Daoy (cell line): ENCODE measurements around the gene SURF2. TPM values are rescaled to one million over a fixed set of nuclear protein-coding genes. Genes with fewer than 3 reads are reported as not detected.
"Not testable (repeated sequence)": the region's sequence is repeated elsewhere in the genome, so short reads cannot be mapped to it uniquely, and the experiment has no call there.

Source experiments
- DNase-seq: peaks from one replicate; pipeline ENCODE4 v3.0.0-alpha.2; 2015; ENCODE audit warnings: low read depth
- total RNA-seq: library from RNA; depleted of rRNA; stranded (reverse); fragments of >200 nt; shearing (Covaris generic); gene quantifications from 2 replicates; pipeline ENCODE4 v1.2.3, GENCODE V29; 2014

SURF2 gene
- total RNA-seq, 1 experiment from 2014 or later: 82.3 TPM

DNA sequence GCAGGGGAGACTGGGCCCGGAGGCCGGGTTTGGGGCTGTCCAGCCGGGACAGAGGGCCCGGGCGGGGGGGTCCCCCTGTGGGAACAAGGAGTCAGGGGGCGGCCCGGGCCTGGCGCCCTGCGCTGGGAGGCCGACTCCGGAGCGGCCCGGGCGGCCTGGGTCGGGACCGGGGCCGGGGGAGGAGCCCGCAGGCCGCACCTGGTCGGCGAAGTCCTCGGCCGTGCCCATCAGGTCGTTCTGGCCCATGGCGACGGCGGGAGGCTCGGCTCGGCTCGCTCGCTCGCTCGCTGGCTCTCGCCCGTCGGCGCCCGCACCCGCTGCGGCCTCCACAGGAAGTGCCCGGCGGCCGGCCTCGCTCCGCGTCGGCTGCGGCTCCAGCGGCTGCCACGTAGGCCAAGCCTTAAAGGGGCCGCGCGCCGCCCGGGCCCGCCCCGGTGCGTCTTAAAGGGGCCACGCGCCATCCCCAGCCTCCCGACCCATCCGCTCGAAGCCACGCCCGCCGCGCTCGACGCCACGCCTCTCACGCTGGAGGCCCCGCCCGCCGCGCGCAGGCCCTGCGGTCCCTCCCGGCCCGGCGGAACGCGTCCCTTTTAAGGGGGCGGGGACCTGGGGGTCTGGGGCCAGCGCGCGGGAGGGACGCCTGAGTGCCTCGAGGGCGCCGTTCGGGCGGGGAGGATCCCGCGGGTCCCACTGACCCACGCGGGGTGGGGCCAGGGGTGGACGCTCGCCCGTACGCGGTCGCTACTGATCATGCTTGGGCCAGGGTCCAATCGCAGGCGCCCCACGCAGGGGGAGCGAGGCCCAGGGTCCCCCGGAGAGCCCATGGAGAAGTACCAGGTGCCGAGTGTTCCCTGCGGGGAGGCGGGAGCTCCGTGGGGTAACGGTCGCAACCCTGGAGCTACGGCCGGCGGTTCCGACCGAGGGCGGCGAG is 19.6 kb downstream of the SURF2 start, which contains the start of the genes STKLD1 and SURF4:
Gene STKLD1, plus strand, starts transcription at position 643 of the 931 bp plus-strand sequence. Its CDS starts 108 bp downstream, at position 751.
Gene SURF4, minus strand, starts transcription at position 337 of the 931 bp plus-strand sequence. Its CDS starts 91 bp downstream, at position 246.
- peak; percentile 99 for DNase-seq

DNA sequence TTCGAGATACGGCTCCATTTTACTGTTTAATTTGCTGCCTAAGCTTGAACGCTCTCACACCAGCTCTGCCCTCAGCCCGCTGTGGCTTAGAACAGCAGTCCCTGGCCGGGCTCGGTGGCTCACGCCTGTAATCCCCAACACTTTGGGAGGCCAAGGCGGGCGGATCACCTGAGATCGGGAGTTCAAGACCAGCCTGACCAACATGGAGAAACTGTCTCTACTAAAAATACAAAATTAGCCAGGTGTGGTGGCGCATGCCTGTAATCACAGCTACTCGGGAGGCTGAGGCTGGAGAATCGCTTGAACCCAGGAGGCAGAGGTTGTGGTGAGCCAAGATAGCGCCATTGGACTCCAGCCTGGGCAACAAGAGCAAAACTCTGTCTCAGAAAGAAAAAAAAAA is 20.9 kb downstream of the SURF2 start:
- not testable (repeated sequence) for DNase-seq

DNA sequence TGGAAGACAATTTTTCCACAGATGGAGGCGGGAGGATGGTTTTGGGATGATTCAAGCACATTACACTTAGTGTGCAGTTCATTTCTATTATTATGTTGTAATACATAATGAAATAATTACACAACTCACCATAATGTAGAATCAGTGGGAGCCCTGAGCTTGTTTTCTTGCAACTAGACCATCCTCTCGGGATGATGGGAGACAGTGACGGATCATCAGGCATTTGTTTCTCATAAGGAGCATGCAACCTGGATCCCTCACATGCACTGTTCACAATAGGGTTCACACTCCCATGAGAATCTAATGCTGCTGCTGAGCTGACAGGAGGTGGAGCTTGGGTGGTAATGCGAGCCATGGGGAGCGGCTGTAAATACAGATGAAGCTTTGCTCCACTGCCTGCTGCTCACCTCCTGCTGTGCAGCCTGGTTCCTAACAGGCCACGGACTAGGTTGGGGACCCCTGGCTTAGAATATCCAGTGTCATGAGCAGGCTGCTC is 21.4 kb downstream of the SURF2 start:
- DNase-seq: peak; percentile 39

DNA sequence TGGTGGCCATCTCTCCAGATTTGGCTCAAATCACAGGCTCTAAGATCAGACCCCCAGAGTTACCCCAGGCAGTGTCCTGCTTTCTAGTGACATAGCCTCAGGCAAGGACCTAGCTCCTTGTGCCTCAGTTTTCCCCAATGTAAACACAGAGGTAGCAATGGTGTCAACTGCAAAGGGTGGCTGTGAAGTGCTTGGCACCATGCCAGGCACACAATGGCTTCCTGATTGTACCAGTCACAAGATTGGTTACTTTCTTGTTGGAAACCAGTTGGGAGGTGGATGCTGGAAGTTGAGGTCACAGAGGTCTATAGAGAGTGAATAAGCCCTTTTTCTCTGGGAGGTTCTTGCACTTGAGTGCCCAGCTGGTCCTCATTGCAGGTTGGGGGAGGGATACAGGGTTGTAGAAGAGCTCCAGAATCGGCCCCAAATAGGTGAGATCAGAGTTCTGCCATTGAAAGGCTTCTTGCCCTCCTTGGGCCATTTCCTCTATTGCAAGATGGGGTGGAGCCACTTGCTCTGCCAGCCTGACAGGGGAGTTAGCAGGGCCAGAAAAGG is 22.1 kb downstream of the SURF2 start:
- DNase-seq: no peak

DNA sequence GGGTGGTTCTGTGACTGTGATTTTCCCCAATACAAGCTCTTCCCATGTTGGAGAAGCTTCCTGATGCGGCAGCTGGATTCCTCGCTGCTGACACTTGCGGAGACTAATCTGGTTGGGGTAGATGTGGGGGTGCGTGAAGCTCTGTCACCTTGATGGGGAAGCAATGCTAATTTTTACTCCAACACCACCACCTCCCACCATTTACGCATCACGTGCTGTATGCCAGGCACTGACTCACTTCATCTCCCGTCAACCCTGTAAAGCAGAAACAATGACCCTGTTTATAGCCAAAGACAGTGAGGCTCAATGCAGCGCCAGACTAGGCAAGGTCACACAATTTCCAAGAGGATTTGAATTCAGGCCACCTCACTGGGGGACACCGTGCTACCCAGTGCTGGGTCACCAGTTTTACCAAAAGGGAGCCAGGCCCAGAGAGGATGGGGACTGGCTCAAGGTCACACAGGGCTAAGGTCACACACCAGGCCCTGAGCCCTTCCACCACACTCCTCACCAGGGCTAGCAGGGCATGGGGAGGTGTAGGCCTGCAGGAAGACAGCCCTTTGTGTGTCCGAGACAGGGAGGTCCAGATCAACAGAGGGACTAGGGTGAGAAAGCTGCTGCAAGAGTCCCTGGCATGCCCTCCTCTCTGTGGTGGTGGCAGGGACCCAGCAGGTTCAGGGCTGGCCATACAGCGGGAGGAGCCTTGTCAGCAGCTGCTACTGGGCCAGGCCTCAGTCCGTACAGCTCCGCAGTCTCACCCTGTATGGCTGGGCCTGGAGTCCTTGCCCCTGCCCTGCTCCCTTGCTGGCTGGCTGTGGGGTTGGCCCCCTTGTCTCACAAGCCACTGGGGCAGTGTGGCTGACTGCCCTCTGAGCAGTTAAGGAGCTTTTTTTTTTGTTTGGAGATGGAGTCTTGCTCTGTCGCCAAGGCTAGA is 23.1 kb downstream of the SURF2 start:
- no peak for DNase-seq

DNA sequence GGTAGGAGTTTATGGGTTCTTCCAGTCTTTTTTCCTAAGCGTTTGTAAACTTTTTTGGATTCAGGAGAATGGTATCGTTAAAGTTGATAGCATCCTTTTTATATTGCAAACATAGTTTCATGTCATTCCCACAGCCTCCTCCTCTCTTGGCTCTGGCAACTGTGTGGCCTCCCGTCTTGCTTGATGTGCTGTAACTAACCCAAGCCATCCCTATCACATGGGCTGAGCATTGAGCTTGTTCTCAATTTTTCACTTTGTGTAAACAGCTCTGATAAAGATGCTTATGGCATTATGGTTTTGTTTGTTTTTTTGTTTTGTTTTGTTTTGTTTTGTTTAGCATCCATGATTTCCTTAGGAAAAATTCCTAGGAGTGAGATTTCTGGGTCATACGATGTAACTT is 24.4 kb downstream of the SURF2 start:
- DNase-seq: no peak

DNA sequence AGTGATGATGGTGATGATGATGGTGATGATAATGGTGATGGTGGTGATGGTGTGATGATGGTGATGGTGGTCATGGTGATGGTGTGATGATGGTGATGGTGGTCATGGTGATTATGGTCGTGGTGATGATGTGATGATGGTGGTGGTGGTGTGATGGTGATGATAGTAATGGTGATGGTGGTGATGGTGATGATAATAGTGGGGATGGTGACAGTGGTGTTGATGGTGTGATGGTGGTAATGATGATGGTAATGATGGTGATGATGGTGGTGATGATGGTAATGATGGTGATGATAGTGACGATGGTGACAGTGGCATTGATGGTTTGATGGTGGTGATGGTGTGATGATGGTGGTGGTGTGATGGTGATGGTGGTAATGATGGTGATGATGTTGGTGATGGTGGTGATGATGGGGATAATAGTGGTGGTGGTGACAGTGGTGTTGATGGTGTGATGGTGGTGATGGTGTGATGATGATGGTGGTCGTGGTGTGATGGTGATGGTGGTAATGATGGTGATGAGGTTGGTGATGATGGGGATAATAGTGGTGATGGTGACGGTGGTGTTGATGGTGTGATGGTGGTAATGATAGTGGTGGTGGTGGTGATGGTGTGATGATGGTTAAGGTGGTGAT is 26.3 kb downstream of the SURF2 start:
- DNase-seq: no peak

DNA sequence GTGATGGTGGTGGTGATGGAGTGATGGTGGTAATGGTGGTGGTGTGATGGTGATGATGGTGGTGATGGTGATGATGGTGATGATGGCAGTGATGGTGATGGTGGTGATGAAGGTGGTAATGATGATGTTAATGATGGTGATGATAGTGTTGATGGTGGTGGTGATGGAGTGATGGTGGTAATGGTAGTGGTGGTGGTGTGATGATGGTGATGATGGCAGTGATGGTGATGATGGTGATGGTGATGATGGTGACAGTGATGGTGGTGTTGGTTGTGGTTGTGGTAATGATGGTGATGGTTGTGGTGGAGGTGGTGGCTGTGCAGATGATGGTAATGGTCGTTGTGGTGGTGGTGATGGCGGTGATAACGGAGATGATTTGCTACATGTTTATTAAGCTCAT is 27.1 kb downstream of the SURF2 start:
- no peak for DNase-seq

DNA sequence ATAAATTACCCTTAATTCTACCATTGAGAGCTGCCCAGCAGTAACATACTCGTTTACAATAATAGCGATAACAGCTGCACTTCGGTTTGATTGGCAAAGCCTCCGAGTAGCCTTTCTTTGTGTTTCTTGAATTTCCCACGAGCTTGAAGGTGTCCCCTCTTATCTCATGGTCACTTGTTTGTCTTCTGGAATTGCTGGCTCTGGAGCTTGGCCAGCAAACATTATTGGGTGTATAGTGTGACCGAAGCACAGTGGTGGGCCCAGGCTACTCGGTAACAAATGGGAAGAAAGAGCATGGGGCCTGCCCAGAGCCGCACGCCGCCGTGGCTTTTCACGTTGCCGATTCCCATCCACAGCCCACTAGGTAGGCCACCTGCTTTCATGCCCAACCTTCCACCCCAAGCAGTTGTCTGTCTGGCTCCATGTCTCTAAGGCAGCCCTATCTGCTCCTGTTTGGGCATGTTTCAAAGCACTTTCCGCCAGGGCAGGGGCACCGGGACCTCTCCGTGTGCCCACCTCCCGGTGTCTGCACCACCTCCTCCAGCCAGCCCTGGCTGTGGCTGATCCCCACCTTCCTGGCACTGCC is 28.5 kb downstream of the SURF2 start:
- no peak for DNase-seq

DNA sequence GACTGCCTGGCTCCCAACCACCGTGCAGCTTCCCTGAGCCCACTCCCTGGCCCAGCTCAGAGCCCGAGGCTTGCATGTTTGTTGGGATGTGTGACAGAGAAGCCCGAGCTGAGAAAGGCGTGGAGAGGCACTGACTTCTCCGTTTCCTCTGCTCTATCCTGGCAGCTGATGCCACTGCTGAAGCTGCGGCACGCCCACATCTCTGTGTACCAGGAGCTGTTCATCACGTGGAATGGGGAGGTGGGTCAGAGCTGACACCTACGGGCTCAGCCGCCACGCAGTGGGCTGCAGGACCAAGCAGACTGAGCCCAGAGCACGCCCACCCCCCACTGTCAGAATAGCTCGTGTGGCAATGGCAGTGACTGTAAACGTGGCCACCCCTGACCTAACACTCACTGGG is 29.1 kb downstream of the SURF2 start:
- DNase-seq: no peak

DNA sequence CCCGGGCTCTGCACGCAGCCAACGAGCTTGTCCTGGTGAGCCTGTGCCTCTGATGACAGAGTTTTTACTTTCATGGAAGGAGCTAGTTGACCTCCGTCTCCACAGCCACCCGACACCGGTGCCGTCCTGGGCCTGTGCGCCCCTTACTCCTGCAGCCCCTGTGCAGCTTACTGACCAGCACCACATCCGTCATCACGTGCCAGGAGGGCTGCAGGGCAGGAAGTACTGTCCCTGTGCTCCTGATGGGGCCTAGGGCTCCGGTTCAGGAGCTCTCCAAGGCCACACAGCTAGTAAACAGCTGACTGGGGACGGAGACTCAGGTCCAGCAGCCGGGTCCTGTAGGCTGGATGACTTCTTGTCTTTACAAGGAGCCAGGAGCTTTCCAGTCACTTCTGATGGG is 30.0 kb downstream of the SURF2 start:
- DNase-seq: no peak

DNA sequence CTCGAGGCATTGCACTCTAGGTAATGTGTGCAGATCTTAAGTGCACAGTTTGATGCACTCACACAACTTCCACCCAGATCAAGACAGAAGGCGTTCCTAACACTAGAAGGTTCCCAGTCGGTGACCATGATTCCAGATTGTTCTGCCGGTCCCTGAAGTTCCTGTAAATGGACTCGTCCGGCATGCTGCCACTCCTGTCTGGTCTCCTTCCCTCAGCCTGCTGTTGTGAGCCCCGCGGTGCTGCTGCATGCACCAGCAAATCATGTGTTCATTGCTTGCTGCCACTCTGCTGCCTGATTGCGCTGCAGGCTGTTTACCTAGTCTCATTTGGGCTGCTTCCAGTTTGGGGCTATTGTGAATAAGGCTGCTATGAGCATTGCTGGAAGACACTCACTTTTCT is 31.3 kb downstream of the SURF2 start:
- DNase-seq: no peak

DNA sequence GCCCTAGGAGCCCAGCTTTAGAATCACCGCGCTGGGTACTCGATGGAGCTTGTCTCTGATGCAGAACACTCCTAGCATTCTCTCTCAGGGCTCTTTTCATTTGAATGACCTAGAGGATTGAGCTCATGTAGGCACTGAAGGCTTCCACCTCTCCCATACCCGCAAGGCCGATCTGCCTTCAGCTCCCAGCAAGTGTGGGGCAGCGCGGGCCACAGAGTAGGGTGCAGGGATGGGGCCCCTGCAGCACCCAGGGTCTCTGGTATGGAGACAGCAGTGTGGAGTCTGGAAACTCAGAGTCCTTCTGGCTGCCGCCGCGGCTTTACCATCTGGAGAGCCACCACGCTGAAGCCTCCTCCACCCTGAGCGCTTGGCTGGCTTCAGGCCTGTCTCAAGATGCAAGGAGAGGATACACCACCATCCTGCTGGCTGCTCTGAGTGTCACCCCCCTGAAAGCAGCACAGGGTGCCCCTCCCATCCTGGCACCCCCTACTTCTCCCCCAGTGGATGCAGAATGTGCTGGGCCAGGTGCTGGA is 32.7 kb downstream of the SURF2 start:
- no peak for DNase-seq

DNA sequence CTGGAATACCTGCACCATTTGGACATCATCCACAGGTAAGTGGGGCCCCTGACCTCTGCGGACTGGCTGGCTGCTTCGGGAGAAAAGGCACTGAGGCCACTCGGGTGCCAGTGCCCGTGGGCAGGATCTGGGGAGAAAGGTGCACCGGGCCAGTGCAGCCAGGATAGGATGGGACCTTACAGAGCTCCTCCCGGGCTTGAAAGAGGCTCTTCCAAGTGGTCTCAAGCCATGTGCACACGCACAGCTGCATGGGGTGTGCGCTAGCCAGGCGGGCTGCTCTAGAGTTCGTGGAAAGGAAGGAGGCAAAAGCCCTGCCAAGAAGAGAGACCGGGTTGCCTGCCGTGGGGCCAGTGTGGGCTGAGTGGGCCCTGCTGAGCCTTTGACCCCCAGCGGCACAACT is 33.2 kb downstream of the SURF2 start:
- DNase-seq: no peak

DNA sequence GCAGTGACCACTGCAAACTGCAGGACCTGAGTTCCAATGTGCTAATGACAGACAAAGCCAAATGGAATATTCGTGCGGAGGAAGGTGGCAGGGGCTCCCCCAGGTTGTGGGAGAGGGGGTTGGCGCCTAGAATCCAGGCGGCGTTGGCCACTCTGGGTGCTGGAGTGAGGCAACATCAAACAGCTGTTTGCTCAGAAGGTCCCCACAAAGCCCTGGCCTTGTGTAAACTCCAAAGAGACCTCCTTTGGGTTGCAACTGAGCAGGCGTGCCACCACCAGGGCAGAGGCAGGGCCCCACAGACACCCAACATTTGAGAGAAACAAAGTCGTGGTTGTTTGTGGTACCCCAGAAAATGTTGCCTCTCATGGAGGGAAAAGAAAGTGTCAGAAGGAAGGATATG is 34.4 kb downstream of the SURF2 start:
- no peak for DNase-seq

DNA sequence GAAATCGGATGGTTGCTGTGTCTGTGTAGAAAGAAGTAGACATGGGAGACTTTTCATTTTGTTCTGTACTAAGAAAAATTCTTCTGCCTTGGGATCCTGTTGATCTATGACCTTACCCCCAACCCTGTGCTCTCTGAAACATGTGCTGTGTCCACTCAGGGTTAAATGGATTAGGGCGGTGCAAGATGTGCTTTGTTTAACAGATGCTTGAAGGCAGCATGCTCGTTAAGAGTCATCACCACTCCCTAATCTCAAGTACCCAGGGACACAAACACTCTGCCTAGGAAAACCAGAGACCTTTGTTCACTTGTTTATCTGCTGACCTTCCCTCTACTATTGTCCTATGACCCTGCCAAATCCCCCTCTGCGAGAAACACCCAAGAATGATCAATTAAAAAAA is 35.1 kb downstream of the SURF2 start:
- DNase-seq: not testable (repeated sequence)

DNA sequence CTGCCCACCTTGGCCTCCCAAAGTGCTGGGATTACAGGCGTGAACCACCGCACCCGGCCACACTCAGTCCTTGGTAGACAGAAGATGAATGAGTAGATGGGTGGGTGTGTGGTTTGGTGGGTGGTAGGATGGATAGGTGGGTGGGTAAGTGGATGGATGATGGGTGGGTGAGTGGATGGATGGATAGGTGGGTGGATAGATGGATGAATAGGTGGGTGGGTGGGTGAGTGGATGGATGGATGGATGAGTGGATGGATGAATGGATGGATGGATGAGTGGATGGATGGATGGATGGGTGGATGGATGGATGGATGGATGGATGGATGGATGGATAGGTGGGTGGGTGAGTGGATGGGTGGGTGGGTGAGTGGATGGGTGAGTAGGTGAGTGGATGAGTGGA is 36.0 kb downstream of the SURF2 start:
- not testable (repeated sequence) for DNase-seq

DNA sequence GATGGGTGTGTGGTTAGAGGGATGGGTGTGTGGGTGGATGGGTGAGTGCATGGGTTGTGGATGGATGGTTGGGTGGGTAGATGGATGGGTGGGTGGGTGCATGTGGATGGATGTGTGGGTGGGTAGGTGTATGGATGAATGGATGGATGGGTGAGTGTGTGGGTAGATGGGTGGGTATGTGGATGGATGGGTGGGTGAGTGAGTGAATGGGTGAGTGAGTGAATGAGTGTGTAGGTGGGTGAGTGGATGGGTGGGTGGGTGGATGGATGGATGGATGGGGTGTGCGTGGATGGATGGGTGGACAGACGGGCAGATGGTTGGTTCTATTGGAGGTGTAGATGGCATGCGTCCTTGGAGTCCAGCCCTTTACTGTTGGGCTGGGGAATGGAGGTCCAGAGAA is 37.0 kb downstream of the SURF2 start:
- DNase-seq: no peak

DNA sequence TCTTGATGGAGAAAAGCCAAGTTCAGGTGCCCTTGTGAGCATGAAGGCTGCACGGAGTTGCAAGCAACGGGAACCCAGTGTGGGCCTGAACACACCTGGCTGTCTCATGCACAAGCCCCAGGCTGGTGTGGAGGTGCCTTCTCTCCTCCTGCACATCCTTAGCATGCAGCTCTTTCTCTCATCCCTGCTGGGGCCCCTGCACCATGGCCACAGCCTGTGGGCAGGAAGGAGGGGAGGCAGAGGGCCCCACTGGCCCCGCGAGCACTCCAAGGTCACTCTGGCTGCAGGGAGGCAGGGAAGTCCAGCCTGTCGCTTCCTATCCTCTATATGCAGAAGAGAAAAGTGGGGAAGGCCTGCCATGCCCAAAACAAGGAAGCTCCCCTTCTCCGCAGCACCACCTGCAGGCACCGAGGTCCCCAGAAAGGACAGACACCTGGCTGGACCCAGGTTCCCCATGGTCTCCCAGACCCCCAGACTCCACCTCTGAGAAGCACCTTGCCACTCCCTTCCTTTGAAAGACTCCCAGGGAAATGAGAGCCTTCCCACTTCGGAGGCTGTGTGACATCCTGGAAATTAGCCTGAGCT is 38.4 kb downstream of the SURF2 start:
- no peak for DNase-seq

DNA sequence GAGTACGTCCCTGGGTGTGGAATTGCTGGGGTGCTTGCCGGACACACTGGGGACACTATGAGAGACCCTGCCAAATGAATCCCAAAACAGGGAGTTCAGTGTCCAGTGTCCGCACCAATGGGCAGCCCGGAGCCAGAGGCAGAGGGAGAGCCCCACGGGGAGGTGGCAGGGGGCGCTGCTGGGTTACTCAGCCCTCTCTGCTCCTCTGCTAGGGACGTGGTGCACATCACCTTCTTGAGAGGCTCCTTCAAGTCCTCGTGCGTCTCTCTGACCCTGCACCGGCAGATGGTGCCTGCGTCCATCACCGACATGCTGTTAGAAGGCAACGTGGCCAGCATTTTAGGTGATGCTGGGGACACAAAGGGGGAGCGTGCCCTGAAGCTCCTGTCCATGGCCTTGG is 40.6 kb downstream of the SURF2 start:
- DNase-seq: peak; percentile 50
